Thoracic aorta (tissue), 2 donors: ENCODE results near the gene ABTB1. TPM values are rescaled to one million over a fixed set of nuclear protein-coding genes. Genes with fewer than 3 reads are reported as not detected.

Source experiments
- ATAC-seq: fragments of 150-250 bp; one replicate; pipeline ENCODE4 v1.8.0; 2017; ENCODE audit warnings: low read depth; ENCODE audit not compliant: insufficient number of reproducible peaks, low FRiP score
- DNase-seq: peaks from one replicate; pipeline ENCODE4 v3.0.0-alpha.2; 2020; ENCODE audit warnings: low spot score
- H3K27ac ChIP-seq, 2 donors: fragments of 200-600 bp; sonication (generic); 1 replicate in 1 of 2; 2 replicates in 1 of 2; pipeline ENCODE4 v1.5.1; 2016; ENCODE audit warnings: mild to moderate bottlenecking in 2 of 2, moderate library complexity in 2 of 2
- H3K27me3 ChIP-seq: fragments of 200-600 bp; sonication (generic); replicated peaks from 2 replicates; pipeline ENCODE4 v1.6.0; 2016; ENCODE audit warnings: mild to moderate bottlenecking; ENCODE audit not compliant: insufficient read depth
- H3K36me3 ChIP-seq: fragments of 200-600 bp; sonication (generic); one replicate; pipeline ENCODE4 v1.5.1; 2016
- H3K4me1 ChIP-seq, 2 donors: fragments of 200-600 bp; sonication (generic); 1 replicate in 1 of 2; 2 replicates in 1 of 2; pipeline versions ENCODE4 v1.5.1 to v1.6.0; 2016; ENCODE audit warnings: low read depth in 2 of 2, mild to moderate bottlenecking in 1 of 2; ENCODE audit not compliant: control insufficient read depth in 1 of 2
- H3K4me3 ChIP-seq: fragments of 200-600 bp; sonication (generic); 2 replicates; pipeline ENCODE4 v1.5.1; 2016; ENCODE audit warnings: mild to moderate bottlenecking
- H3K9me3 ChIP-seq: fragments of 200-600 bp; sonication (generic); 2 replicates; pipeline ENCODE4 v1.5.1; 2016
- total RNA-seq, 2 donors: library from RNA; depleted of rRNA; stranded (reverse); fragments of >200 nt; gene quantifications; one replicate each; pipeline versions ENCODE4 v1.1.0 to v1.2.3, GENCODE V29; 2016
- TF ChIP-seq, protein P1 (sequence below): fragments of 200-600 bp; sonication (generic); IDR thresholded peaks from one replicate; pipeline ENCODE4 v1.5.1; 2019; ENCODE audit warnings: antibody characterized with exemption

ABTB1 gene
- total RNA-seq, 2 donors from 2014 or later = 71.7 to 78.7 TPM

DNA sequence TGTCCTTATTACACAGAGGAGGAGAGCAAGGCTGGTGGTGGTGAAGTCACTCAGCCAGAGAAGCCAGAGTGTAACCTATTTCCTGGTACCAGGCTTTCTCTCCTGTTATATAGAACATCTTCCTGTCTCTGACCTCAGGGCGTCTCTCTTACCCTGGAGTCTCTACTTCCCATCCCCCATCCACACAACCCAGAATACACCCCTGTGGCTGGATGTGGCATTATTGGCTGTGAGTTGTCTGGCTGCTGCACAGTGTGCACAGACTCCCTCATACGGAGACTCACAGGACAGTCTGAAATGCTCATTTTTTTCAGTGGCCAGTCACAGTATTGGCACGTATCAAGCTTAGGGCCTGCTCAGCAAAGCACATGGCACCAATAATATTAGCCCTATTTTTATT is 35.2 kb upstream of the ABTB1 start:
- Histone ChIP-seq H3K27me3 (no peaks in the 10 kb centered on the region), H3K36me3 (no peaks in the 10 kb centered on the region), H3K4me1 (no peaks in the 10 kb centered on the region), H3K9me3 (no peaks in the 10 kb centered on the region), H3K27ac (no peak overlapping the region), H3K4me3 (no peak overlapping the region)
- TF ChIP-seq, protein P1, sequence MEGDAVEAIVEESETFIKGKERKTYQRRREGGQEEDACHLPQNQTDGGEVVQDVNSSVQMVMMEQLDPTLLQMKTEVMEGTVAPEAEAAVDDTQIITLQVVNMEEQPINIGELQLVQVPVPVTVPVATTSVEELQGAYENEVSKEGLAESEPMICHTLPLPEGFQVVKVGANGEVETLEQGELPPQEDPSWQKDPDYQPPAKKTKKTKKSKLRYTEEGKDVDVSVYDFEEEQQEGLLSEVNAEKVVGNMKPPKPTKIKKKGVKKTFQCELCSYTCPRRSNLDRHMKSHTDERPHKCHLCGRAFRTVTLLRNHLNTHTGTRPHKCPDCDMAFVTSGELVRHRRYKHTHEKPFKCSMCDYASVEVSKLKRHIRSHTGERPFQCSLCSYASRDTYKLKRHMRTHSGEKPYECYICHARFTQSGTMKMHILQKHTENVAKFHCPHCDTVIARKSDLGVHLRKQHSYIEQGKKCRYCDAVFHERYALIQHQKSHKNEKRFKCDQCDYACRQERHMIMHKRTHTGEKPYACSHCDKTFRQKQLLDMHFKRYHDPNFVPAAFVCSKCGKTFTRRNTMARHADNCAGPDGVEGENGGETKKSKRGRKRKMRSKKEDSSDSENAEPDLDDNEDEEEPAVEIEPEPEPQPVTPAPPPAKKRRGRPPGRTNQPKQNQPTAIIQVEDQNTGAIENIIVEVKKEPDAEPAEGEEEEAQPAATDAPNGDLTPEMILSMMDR = no peak
- no peak for ATAC-seq
- DNase-seq = no peak

DNA sequence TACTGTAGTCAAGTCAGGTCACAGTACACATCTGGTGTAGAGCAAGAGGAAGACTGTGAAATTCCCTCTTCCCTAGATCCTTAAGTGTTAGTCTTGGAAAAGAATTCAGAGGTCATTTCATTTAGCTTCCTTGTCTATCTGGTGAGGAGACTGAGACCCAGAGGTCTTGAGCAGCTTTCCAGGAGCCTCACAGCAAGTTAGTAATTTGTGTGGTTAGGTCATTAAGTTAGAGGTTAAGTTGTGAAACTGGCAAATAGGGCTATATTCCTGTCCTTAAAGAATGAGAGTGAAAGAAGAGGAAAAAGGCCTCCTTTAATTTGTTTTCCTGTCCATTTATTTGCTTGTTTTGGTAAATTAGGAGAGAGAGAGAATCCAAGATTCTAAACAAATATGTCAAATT is 34.8 kb upstream of the ABTB1 start:
- TF ChIP-seq, protein P1 = no peak
- H3K36me3 ChIP-seq = no peaks in the 10 kb centered on the region
- H3K9me3 ChIP-seq = no peaks in the 10 kb centered on the region
- ATAC-seq = no peak
- no peak overlapping the region for H3K4me3 ChIP-seq
- no peak overlapping the region for H3K27ac ChIP-seq
- no peaks in the 10 kb centered on the region for H3K4me1 ChIP-seq
- DNase-seq = no peak
- H3K27me3 ChIP-seq = no peaks in the 10 kb centered on the region

DNA sequence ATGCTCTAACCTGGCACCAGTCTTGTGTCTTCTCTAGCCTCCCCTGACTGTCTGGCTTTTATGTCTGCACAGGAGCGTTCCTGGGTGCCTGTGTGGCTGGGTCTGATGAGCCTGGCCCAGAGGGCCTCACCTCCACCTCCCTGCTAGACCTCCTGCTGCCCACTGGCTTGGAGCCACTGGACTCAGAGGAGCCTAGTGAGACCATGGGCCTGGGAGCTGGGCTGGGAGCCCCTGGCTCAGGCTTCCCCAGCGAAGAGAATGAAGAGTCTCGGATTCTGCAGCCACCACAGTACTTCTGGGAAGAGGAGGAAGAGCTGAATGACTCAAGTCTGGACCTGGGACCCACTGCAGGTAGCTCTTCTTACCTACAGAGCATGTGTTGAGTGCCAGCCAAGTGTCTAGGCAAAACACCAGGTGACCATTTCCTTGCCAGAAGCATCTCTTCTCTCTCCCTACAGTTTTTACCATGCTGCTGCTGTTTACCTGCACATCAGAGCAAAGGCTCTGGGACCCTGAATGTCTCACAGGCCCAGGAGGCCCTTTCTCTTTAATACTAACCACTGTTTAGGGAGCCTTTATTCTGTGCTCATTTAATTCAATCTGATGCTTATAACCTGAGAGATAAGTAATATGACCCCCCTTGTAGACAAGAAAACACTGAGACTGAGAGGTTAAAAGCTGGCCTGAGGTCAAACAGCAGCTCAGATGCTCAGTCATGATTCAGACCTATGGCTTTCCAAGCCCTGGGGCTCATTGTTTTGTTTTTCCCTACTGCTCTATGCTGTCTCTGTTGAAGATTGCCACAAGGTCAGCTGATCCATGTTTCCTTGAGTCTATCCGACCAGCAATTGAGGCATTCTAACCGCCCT is 33.3 kb upstream of the ABTB1 start:
- no peak for ATAC-seq
- no peak overlapping the region for H3K4me3 ChIP-seq
- no peaks in the 10 kb centered on the region for H3K36me3 ChIP-seq
- TF ChIP-seq, protein P1 = no peak
- no peaks in the 10 kb centered on the region for H3K27me3 ChIP-seq
- H3K27ac ChIP-seq = no peak overlapping the region
- H3K9me3 ChIP-seq = no peaks in the 10 kb centered on the region
- H3K4me1 ChIP-seq = no peaks in the 10 kb centered on the region
- no peak for DNase-seq

DNA sequence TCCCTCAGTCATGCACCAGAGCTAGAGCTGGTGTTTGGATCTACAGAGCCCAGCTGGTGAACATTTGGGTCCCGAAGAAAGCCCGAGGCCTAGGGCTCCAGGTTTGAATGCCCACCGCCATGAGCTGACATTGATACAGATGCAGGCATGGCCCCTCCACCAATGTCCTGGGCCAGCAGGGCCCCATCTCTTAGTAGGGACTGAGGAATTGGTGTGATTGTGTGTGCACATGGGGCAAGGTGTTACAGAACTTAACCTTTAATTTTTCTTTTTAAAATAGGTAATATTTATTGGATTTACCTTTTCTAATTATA is 32.8 kb upstream of the ABTB1 start:
- Histone ChIP-seq H3K4me3 (no peak overlapping the region), H3K36me3 (no peaks in the 10 kb centered on the region), H3K27ac (no peak overlapping the region), H3K9me3 (no peaks in the 10 kb centered on the region), H3K4me1 (no peaks in the 10 kb centered on the region), H3K27me3 (no peaks in the 10 kb centered on the region)
- DNase-seq (no peak), ATAC-seq (no peak)
- TF ChIP-seq, protein P1 = no peak

DNA sequence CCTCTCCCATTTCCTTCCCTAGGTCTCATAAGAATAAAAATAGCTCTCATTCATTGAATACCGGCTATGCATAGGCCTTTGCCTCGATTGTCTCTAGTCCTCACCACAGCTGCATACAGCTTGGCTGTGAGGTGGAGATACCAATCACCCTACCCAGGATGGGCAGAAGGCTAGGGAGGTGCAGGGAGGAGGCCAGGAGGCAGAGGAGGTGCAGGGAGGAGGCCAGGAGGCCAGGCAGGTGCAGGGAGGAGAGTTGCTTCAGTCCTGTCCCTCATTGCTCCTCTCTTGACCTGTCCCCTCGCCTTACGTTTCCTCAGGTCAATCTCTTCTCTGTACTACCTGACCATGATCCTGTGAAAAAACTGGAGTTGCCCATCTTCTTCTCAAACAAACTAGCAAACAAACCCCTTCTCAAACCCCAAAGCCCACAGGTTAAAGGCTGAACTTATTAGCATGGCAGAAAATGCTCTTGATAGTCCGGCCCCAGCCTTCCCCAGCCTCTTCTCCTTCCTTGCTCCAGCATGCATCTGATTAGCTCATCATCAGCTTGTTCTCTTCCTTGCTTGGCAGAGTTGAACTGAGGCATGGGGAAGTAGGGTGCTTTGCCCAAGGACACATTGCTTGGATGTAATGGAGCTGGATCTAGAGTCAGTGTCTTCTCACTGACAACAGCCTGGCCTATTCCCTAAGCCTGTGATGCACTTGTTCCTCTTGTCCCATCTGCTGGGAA is 27.9 kb upstream of the ABTB1 start:
- H3K4me1 ChIP-seq = no peaks in the 10 kb centered on the region
- no peaks in the 10 kb centered on the region for H3K9me3 ChIP-seq
- no peak for ATAC-seq
- no peak overlapping the region for H3K27ac ChIP-seq
- no peaks in the 10 kb centered on the region for H3K27me3 ChIP-seq
- H3K4me3 ChIP-seq = no peak overlapping the region
- TF ChIP-seq, protein P1 = no peak
- no peak for DNase-seq
- no peaks in the 10 kb centered on the region for H3K36me3 ChIP-seq
